ENCODE data around the gene OTX2.

OTX2 gene

DNA sequence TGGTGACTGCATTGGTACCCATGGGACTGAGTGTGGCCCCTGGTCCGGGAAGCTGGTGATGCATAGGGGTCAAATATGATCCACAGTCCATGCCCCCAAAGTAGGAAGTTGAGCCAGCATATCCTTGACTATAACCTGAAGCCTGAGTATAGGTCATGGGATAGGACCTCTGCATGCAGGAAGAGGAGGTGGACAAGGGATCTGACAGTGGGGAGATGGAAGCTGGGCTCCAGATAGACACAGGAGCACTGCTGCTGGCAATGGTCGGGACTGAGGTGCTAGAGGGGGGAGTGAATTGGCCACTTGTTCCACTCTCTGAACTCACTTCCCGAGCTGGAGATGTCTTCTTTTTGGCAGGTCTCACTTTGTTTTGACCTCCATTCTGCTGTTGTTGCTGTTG is 8.4 kb downstream of the OTX2 start:
- peaks cover 11% of the 10 kb centered on the region for H3K9me3 Mint-ChIP-seq
- peaks cover 96% of the 10 kb centered on the region for H3K27me3 Mint-ChIP-seq (ENCODE audit: low read depth)
- H3K4me3 Mint-ChIP-seq: no peak overlapping the region
- peaks cover 4% of the 10 kb centered on the region for H3K4me1 Mint-ChIP-seq
- no peak overlapping the region for H3K27ac Mint-ChIP-seq
- TF ChIP-seq, protein P1, sequence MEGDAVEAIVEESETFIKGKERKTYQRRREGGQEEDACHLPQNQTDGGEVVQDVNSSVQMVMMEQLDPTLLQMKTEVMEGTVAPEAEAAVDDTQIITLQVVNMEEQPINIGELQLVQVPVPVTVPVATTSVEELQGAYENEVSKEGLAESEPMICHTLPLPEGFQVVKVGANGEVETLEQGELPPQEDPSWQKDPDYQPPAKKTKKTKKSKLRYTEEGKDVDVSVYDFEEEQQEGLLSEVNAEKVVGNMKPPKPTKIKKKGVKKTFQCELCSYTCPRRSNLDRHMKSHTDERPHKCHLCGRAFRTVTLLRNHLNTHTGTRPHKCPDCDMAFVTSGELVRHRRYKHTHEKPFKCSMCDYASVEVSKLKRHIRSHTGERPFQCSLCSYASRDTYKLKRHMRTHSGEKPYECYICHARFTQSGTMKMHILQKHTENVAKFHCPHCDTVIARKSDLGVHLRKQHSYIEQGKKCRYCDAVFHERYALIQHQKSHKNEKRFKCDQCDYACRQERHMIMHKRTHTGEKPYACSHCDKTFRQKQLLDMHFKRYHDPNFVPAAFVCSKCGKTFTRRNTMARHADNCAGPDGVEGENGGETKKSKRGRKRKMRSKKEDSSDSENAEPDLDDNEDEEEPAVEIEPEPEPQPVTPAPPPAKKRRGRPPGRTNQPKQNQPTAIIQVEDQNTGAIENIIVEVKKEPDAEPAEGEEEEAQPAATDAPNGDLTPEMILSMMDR (IDR thresholded peaks at IDR 0.05; ENCODE audit: unreplicated experiment in 3 of 3): no peak
- H3K36me3 Mint-ChIP-seq (ENCODE audit: low read depth): no peaks in the 10 kb centered on the region

DNA sequence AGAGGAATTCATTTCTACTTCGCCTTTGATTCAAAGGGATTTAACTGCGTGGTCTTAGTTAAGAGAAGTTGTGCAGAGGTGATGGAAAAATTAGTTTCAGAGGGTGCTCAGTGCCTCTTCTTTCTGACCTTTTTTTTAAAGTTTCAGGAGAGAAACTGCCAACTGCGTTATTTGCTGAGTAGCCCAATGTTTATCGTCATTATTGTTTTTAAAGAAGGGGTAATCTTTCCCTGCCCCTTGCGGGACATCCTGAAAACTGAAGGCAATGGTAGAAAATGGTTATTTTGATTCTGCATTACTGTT is 11.0 kb downstream of the OTX2 start:
- Mint-ChIP-seq H3K4me1 (peaks cover 4% of the 10 kb centered on the region), H3K4me3 (no peak overlapping the region), H3K9me3 (peaks cover 6% of the 10 kb centered on the region), H3K27me3 (ENCODE audit: low read depth) (peaks cover 96% of the 10 kb centered on the region), H3K27ac (no peak overlapping the region), H3K36me3 (ENCODE audit: low read depth) (no peaks in the 10 kb centered on the region)
- TF ChIP-seq, protein P1 (IDR thresholded peaks at IDR 0.05; ENCODE audit: unreplicated experiment in 3 of 3): no peak

DNA sequence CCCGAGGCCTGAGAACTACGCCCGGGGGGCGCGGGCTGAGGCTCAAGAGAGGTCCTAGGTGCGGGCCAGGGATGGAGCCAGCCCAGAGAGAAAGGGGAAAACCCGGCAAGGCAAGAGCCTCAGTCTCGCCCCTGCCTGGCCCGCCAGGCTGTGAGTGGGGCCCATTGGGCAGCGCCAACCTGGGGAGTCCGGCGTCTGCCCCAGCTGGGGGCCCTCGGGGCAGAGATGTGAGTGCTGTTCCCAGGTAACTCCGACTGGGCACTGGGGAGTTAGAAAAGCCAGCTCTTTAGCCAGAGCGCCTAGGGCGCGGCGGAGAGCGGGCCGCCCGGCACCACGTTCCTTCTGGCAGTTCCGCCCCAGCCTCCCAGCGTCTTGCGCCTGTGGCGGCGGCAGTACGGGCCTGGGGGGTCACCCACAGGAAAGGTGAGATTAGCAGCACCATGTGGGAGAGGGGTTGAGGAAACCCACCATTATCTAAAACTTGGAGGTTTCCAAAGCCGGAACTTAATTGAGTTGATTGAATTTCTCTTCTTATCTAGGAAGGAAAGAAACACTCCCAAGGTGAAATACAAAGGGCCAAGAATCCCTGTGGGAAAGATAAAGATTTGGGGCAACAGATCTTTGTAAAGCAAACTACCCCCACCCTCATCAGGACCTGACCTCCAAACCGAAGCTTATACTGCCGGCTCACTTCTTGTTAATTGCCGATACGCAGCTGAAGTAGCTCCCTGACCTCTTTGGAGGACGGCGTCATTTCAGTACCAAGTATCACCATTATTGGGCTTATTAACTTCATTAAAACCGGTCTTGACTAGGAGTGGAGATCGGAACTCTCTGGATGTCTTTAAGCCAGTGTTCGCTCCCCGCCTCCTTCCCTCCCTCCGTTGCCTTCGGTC is 11.6 kb downstream of the OTX2 start:
- Mint-ChIP-seq H3K4me1 (peaks cover 4% of the 10 kb centered on the region), H3K36me3 (ENCODE audit: low read depth) (no peaks in the 10 kb centered on the region), H3K27me3 (ENCODE audit: low read depth) (peaks cover 96% of the 10 kb centered on the region), H3K27ac (no peak overlapping the region), H3K4me3 (no peak overlapping the region), H3K9me3 (peaks cover 6% of the 10 kb centered on the region)
- TF ChIP-seq, protein P1 (IDR thresholded peaks at IDR 0.05; ENCODE audit: unreplicated experiment in 3 of 3): no peak

DNA sequence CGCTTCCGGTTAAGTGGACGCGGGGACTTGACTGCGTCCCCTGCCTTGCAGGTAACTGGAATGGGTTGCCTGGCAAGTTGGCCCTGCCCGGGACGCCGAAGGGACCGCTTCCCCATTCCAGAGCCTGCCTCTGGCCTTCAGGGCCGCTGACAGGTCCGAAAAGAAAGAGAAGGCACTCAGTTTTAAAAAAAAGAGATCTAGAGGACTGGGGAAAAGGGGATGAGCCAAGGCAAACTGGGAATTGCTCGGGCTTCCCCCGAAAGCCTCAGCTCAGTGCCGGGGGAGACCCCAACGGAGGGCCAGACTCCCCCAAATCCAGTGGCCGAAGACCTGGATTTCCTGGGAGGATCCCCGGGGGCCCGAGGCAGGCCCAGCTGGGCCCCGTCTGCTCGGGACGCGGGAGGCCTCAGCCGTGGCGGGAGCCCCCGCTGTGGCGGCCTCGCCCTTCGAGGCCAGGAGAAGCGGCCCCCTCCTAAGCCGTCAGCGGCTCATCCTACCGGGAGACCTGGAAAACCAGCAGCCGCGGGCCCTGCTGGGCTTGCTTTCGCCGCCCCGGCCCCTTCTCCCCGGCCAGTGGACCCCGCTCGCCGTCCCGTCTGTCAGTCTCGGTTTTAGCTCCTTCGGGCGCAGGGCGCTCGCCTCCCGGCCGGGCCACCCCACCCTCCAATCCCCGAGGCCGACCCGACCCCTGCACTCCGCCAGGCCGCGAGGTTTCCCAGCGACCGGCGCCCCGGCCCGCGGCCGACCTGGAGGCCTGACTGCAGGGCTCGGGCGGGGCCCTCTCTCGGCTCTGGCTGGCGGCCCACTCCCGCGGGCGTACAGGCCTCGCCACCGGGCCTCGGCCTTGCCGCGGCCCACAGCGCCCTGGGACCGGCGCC is 12.5 kb downstream of the OTX2 start:
- Mint-ChIP-seq H3K36me3 (ENCODE audit: low read depth) (no peaks in the 10 kb centered on the region), H3K4me1 (peaks cover 4% of the 10 kb centered on the region)

DNA sequence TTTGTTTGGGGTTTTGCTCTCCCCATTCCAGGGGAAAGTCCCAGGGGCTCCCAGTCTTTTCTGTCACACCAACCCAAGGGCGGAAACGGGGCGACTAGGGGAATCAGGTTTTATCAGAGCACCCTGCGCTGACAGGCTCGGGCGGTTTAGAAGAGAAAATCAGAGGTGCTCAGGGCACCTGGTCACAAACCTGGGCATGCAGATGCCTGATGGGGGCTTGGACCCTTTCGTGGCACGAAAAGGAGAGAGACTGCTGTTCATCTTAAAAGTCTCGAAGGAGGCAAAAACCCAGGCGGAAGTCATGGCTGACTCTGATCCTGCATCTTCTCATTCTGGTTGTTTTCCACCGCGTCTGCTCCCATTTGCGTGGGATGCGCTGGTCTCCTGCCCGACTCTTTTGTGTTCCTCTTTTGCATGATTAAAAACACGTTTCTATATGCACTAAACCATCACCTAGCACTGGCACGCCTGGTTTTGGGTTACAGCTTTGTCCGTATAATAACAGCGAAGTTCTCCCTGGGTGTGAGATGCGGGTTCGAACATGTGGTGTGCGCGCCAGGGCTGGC is 13.2 kb downstream of the OTX2 start:
- peaks cover 12% of the 10 kb centered on the region for H3K9me3 Mint-ChIP-seq
- H3K27ac Mint-ChIP-seq: no peak overlapping the region
- peak overlapping the region in 2 of 3 experiments; percentile 46 for H3K4me3 Mint-ChIP-seq
- H3K27me3 Mint-ChIP-seq (ENCODE audit: low read depth): peaks cover 96% of the 10 kb centered on the region
- peaks cover 4% of the 10 kb centered on the region for H3K4me1 Mint-ChIP-seq
- no peaks in the 10 kb centered on the region for H3K36me3 Mint-ChIP-seq (ENCODE audit: low read depth)
- TF ChIP-seq, protein P1 (IDR thresholded peaks at IDR 0.05; ENCODE audit: unreplicated experiment in 3 of 3): no peak

More for the DNA sequence above, 12.5 kb downstream of the OTX2 start:
- peak overlapping the region; percentile 46 to 48 (median 46) for H3K4me3 Mint-ChIP-seq
- TF ChIP-seq, protein P1 (IDR thresholded peaks at IDR 0.05; ENCODE audit: unreplicated experiment in 3 of 3): no peak
- H3K9me3 Mint-ChIP-seq: peaks cover 12% of the 10 kb centered on the region
- no peak overlapping the region for H3K27ac Mint-ChIP-seq
- peaks cover 96% of the 10 kb centered on the region for H3K27me3 Mint-ChIP-seq (ENCODE audit: low read depth)
